ENCODE data around the gene MCU.
"Not testable (repeated sequence)": the region's sequence is repeated elsewhere in the genome, so short reads cannot be mapped to it uniquely, and the experiment has no call there.

MCU gene

DNA sequence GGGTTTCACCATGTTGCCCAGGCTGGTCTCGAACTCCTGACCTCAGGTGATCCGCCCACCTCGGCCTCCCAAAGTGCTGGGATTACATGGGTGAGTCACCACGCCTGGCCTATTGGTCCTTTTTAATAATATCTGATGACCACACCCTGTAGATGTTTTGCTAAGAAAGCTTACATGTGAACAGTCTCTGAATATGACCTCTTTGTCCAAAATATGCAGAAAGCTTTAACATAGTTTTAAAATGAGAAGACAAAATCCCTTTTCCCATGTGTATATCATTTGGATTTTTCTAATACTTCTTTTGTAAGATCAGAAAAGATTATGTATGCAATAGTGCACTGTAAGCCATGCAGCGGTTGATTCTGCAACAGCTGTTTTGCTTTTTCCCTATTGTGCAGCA lies 38.5 kb downstream of the MCU start:
- DNase-seq (ENCODE audit: low read depth in 3 of 3), result no peak

GRCh38 chr10:72731916-72732419 lies 40.0 kb downstream of the MCU start:
- no peak for DNase-seq (ENCODE audit: low read depth in 3 of 3)

DNA sequence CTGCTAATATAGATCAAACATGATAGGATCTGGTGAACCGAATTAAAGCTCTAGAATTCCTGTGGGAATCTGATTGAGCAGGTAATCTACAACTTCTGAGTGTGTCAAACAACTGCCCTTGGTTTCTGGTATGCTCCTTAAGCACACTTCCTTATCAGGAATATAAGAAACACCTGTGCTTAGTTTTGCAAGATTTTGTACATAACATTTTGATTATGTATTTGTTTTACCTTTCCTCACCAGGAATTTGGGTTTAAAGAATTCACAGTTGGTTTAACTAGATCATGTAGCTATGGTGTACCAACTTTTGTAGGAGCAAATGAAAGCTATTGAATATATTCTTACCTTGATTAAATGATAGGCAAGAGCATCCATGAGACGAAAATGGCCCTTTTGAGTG lies 40.6 kb downstream of the MCU start:
- no peak for DNase-seq (ENCODE audit: low read depth in 3 of 3)

- no peak for DNase-seq (ENCODE audit: low read depth in 3 of 3)
Observed at GRCh38 chr10:72733989-72734388, 42.0 kb downstream of the MCU start.

GRCh38 chr10:72735288-72735936 lies 43.5 kb downstream of the MCU start:
- DNase-seq (ENCODE audit: low read depth in 3 of 3), result no peak

- no peak for DNase-seq (ENCODE audit: low read depth in 3 of 3)
Observed at GRCh38 chr10:72736176-72736827, 44.4 kb downstream of the MCU start.

DNA sequence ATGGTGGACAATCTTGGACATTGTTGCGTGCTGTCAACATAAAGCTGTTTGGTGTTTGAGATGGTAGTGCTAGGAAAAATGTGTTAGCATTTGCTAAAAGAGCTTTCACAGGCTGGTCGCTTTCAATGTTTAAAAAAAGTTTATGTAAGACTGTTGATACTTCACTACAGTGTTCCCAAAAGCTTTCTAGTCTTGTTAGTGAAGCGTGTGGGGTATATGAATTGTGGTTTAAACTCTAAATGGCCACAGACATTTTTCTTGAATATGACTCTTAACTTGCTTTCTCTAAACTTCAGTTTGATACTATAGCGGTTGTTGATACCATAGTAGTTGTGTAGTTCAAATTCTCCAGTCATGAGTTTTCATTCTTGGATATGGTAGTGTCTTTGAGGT lies 44.9 kb downstream of the MCU start:
- DNase-seq (ENCODE audit: low read depth in 3 of 3), result no peak

- not testable (repeated sequence) for DNase-seq (ENCODE audit: low read depth in 3 of 3)
Observed at GRCh38 chr10:72737357-72737756, 45.4 kb downstream of the MCU start.

GRCh38 chr10:72738486-72738885 lies 46.5 kb downstream of the MCU start:
- DNase-seq (ENCODE audit: low read depth in 3 of 3), result no peak

DNA sequence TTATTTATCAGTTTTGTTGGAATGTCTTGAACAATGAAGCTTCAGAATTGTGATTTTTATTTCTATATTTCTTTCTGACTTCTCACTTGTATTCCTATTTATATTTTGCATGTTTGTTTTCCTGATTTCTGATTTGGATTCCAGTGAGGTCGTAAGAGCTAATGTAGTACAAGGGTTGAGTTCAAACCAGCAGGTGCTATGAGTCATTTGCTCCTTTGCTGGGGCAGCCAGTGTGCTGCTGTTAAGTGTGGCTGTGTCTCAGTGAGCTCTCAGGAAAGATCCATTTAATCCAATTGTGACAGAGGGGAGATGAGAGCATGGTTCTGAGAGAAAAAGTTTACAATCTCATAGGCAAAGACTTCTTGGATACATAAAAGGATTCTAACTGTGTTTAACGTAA lies 48.6 kb downstream of the MCU start:
- DNase-seq (ENCODE audit: low read depth in 3 of 3), result no peak

- DNase-seq (ENCODE audit: low read depth in 3 of 3), result no peak
Observed at GRCh38 chr10:72742092-72742491, 50.1 kb downstream of the MCU start.

DNA sequence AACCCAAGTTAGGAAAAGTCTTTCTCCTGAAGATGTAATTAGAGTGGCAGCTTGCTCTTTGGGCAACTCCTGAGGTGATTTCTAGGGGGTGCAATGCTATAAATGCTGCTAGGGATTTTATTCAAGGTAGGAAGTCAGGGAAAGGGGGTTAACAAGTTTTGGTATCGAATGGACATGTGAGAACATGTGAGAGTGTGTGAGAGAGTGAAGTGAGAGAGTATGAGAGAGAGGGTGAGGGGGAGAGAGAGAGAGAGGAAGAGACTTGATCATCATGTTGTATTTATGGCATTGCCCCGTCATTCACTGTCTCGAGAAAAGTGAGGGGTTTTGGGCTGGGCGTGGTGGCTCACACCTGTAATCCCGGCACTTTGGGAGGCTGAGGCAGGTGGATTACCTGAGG lies 50.9 kb downstream of the MCU start:
- DNase-seq (ENCODE audit: low read depth in 3 of 3), result no peak

- DNase-seq (ENCODE audit: low read depth in 3 of 3), result no peak
Observed at GRCh38 chr10:72744566-72744965, 52.6 kb downstream of the MCU start.

GRCh38 chr10:72746426-72747363 lies 54.8 kb downstream of the MCU start:
- DNase-seq (ENCODE audit: low read depth in 3 of 3), result no peak

DNA sequence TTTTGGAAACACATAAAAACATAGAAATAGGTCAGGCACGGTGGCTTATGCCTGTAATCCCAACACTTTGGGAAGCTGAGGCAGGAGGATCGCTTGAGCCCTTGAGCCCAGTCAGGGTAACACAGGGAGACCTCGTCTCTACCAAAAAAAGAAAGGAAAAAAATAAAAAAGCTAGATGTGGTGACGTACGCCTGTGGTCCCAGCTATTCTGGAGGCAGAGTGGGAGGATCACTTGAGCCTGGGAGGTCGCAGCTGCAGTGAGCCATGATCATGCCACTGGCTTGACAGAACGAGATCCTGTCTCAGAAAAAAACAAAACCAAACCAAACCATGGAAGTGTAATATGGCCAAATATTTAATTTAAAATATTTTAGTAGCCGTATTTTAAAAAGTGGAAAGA lies 55.6 kb downstream of the MCU start:
- DNase-seq (ENCODE audit: low read depth in 3 of 3), result no peak

GRCh38 chr10:72753760-72754231 lies 61.9 kb downstream of the MCU start:
- no peak for DNase-seq (ENCODE audit: low read depth in 3 of 3)

DNA sequence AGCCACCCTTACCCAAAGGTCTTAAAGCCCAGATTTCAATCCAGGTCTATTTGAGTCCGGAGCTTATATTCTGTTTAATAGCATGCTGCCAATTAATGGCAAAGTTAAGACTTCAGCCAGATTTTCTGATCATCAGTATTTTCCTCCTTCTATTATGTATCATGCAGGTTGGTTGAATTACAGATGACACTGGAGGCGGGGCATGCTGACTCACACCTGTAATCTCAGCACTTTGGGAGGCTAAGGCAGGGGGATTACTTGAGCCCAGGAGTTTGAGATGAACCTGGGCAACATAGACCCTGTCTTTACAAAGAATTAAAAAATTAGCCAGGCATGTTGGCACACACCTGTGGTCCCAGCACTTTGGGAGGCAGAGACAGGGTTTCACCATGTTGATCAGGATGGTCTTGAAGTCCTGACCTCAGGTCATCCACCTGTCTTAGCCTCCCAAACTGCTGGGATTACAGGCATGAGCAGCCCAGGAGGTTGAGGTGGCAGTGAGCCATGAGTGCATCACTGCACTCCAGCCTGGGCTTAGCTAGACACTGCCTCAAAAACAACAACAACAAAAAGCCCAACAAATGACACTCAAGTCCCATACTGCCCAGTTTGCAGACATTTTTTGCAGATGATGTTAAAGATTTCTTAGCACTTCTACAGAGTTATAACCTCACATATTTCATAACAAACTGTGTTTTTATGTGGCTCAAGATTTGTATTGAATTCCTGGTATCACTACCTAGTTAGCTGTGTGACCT lies 62.5 kb downstream of the MCU start:
- DNase-seq (ENCODE audit: low read depth in 3 of 3), result no peak

DNA sequence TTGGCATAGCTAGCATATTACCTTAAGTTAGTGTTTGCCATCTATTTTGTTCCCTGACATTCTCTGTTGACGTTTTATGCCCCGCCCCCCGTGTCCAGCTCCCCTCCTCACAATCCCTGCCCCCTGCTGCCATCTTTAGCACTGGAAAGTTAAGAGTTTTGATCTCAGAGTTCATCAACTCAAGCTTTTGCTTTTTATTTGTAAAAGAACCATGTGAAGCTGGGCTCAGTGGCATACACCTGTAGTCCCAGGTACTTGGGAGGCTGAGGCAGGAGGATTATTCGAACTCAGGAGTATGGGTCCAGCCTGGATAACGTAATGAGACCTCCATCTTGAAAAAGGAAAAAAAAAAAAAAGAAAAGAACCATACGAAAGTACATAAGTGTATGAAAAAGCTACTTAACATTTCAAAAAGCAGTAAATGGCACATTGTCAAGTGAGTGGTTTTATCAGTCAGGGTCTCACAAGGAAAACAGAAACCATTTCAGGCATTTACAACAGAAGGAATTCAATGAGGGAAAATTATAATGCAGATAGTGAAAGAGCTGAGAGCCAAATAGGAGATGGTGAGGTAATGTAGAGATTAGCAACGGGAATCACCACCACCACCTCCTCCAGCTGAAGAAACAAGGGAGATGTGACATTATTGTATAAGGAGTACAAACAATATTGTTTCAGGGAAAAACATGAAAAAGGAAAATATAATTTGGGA lies 64.9 kb downstream of the MCU start:
- no peak for DNase-seq (ENCODE audit: low read depth in 3 of 3)

GRCh38 chr10:72757732-72758131 lies 65.8 kb downstream of the MCU start:
- no peak for DNase-seq (ENCODE audit: low read depth in 3 of 3)

DNA sequence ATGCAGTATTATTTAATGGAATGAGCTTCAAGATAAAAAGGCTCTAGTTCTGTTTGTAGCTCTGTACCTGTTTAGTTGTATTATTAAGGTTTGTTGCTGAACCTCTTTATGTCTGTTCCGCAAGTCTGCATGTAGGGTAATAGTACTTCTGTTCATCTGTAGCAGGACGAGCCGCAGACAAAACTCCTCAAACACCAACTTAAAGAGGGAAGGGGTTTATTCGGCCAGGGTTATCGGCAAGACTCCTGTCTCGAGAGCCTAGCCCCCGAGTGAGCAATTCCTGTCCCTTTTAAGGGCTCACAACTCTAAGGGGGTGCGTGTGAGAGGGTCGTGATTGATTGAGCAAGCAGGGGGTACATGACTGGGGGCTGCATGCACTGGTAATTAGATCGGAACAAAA lies 67.0 kb downstream of the MCU start:
- not testable (repeated sequence) for DNase-seq (ENCODE audit: low read depth in 3 of 3)

GRCh38 chr10:72759584-72759983 lies 67.6 kb downstream of the MCU start:
- DNase-seq (ENCODE audit: low read depth in 3 of 3), result no peak

Measured in stimulated activated CD4-positive, alpha-beta T cell treated with anti-CD3 and anti-CD28 coated beads, TNF-alpha, amount 100 ng/mL, for 4 hours (primary cell).